ENCODE data around the gene STXBP6.

DNA sequence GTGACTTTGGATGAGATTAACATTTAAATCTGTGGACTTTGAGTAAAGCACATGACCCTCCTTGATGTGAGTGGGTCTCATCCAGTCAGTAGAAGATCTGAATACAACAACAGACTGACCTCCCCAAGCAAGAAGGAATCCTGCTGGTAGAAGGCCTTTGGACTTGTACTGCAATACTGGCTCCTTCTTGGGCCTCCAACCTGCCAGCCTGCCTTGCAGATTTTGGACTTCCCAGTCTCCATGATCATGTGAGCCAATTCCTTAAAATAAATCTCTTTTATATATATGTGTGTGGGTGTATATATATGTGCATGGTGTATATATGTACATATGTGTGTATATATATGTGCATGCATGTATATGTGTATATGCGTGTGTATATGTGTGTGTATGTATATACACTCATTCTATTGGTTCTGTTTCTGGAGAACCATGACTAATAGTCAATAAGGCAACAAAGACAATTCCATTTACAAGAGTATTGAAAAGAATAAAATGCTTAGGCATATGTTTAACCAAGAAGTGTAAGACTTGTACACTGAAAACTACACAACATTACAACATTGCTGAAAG, 183.8 kb downstream of the STXBP6 start:
- TF ChIP-seq, protein P1, sequence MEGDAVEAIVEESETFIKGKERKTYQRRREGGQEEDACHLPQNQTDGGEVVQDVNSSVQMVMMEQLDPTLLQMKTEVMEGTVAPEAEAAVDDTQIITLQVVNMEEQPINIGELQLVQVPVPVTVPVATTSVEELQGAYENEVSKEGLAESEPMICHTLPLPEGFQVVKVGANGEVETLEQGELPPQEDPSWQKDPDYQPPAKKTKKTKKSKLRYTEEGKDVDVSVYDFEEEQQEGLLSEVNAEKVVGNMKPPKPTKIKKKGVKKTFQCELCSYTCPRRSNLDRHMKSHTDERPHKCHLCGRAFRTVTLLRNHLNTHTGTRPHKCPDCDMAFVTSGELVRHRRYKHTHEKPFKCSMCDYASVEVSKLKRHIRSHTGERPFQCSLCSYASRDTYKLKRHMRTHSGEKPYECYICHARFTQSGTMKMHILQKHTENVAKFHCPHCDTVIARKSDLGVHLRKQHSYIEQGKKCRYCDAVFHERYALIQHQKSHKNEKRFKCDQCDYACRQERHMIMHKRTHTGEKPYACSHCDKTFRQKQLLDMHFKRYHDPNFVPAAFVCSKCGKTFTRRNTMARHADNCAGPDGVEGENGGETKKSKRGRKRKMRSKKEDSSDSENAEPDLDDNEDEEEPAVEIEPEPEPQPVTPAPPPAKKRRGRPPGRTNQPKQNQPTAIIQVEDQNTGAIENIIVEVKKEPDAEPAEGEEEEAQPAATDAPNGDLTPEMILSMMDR (conservative IDR thresholded peaks at IDR 0.05; ENCODE audit: low read depth, low read length), result no peak
- no peak for TF ChIP-seq EZH2 (IDR thresholded peaks at IDR 0.05; ENCODE audit: borderline replicate concordance, low read depth, low read length, poor library complexity, severe bottlenecking)
